NCI-H2227 (cell line): Measurements from ENCODE around the gene NRG2.

ENCODE experiments used
- DNase-seq: peaks from one replicate; lab custom pipeline; 2025; ENCODE audit not compliant: unreplicated experiment; lab: John Stamatoyannopoulos, UW

Gene NRG2

DNA sequence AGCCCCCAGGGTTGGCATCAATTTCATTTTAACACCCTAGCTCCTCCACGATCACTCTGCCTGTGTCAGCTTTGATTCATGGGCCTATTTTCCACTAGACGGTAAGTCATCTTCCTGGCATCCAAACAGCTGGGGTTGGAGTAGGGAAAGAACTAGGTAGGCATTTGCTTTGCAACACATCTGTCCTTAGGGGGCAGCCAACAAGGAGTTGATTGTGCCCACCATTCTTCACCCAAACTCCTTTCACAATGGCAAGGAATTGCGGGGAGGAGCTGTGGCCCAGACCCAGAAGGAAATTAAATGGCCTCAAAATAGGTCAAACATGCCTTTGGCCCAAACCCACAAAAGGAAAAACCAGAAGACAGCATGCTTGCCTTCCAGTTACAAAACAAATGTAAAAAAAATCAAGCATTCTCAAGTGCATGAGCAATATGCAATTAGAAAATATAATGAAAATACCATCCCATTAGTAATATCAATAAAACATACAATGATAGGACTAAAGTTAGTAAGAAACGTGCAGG, 71.8 kb downstream of the NRG2 start:
- DNase-seq, result no peak

DNA sequence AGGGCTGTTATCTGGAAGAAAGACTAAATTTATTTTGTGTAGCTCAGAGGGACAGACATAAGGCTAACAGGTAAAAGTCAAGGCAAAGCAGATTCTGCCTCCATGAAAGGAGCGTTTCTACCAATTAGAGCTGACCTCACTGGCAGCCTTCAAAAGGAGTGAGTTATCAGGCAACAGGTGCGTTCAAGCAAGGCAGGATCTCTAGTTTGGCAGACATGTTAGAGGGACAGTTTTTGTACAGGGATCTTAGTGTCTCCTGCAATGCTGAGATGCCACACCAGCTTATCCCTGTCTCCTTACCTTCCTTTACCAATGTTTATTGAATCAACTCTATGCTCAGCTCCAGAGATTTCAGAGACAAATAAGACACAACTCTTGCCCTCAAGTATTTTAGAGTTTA, 73.8 kb downstream of the NRG2 start:
- no peak for DNase-seq

- peak; percentile 88 for DNase-seq
Measured at GRCh38 chr5:139968547-139969261, 74.4 kb downstream of the NRG2 start.

GRCh38 chr5:139967353-139967752, 75.7 kb downstream of the NRG2 start:
- DNase-seq, result no peak

DNA sequence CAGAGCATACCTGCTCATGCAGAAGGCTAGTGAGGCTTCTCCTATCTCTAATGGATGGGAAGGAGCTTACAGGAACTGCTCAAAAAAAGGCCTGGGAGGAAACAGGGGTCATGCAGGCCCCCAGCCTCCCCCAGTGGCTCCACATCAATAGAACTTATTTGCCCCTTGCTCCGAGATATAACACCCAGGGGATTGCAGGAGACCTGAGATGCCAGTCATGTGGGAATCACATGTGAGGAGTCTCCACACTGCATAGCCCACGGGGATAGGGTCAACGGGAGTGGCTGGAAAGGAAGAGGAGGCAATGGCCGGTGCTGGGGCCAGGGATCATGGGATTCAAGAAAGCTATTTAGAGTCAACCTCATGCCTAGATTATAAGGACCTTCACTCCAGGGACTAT, 76.2 kb downstream of the NRG2 start:
- no peak for DNase-seq

GRCh38 chr5:139964994-139965565, 78.0 kb downstream of the NRG2 start:
- no peak for DNase-seq

DNA sequence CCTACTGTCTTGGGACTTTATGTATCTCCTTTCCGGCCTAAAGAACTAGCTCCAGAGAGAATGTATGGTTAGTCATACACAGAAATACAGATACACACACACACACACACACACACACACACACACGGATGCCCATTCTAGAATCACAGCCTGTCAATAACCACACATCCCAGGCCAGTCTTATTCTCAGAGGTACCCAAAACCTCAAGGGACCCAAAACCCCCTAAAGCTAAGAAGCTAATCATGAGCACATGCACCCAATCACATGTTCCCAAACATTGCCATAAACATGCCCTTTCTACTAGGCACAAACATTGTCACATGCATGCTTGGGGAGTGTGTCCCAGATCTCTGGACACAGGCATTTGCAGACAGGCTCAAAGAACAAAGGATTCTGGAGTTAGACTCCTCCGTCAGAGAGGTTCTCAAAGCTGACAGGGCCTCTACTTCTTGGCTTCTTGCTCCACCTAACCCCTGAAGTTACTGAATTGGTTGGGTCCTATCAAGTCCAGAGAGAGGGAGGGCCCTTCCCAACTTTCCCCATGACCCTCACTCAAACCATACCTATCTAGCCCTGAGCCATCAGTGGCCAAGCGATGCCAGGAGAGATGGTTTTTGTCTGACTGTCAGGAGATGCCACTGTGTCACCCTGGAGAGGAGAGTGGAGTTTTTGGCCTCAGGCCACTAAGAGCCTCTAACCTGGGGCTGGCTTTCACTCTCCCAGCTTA, 78.7 kb downstream of the NRG2 start:
- DNase-seq, result no peak

GRCh38 chr5:139962445-139962844, 80.7 kb downstream of the NRG2 start:
- no peak for DNase-seq

- no peak for DNase-seq
Measured at GRCh38 chr5:139961435-139962157, 81.5 kb downstream of the NRG2 start.

DNA sequence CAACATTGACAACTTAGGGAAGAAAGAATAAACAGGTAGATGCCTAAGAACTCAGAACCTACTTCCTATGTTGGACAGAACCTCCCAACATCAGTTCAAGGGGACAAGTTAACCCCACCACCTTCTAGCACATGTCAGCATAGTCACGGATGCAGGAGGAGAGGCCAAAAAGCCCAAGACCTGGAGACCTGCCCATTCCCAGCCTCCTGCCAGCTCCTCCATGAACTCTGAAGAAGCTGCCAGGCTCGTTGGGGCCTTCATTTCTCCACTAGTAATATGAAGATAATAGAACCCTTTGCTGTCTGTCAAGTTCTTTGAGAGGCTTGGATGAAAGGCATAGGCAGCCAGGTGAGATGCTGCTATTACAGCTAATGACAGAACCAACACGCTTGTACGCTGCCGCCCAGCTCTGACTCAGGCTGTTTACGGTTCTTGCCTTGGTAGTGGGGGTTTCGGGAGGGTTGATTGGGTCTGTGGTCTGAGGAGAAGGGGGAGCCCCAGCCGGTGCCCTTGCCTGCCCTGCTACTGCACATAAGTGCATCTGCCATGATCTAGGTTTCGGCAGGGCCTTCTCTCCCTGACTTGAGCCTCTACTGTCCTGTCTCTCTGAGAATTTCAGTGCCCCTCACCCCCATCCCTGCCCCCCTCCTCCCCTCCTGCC, 82.2 kb downstream of the NRG2 start:
- peak; percentile 3 for DNase-seq

DNA sequence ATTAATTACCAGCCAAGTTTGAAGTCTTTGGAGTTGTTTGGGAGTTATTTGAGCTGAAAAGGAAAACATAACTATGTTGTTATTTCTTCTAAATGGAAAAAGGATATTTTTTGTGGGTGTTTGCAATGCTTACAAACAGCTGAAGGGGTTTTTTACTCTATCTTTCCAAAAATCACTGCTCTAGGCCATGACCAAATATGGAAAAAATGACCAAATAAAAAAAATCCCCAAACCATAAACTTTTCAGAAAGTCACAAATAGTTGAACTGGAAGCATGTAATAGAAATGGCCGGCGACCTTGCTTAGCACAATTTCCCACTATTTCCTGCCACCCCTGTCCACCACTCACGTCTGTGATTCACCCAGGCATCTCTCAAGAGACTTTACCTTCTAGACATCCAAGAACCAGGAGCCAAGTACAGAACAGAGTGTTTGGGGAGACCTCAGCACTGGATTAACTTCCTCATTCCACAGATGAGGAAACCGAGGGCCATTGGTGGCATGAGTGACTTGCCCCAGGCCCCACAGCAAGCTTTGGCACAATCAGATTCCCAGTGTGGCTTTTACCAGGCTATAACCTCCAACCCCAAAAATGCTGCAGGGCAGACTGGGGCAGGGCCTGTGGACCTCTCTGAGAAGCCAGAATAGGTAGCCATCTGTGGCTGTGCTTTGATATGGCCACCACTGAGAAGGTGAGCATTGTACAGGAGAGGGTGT, 84.5 kb downstream of the NRG2 start:
- no peak for DNase-seq

- DNase-seq, result no peak
Measured at GRCh38 chr5:139956342-139956741, 86.8 kb downstream of the NRG2 start.

GRCh38 chr5:139955616-139956273, 87.4 kb downstream of the NRG2 start:
- DNase-seq, result no peak

DNA sequence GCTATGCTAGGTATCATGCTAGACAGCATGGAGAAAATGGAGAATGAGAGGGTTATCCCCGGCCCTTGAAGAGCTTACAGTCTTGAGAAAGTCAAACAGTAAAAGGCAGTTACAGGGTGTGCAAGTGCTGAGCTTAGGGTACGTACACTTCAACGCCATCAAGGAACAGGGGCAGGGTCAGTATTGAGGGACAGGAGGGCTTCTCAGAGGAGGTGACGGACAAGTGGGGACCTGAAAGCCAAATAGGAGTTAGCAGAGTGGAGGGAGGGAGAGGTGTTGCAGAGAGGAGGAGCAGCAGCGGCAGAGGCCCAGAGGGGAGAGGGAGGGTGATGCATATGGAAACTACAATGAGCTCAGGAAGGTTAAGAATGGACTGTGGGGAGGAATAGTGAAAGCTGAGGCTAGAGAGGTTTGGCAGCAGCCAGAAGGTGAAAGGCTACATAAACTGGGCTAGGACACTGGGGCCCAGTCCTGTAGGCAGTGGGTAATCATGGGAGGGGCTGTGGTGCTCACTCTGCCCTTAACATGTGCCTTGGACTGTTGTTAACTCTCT, 88.0 kb downstream of the NRG2 start:
- no peak for DNase-seq

- no peak for DNase-seq
Measured at GRCh38 chr5:139954462-139954861, 88.6 kb downstream of the NRG2 start.

- no peak for DNase-seq
Measured at GRCh38 chr5:139954022-139954421, 89.1 kb downstream of the NRG2 start.

DNA sequence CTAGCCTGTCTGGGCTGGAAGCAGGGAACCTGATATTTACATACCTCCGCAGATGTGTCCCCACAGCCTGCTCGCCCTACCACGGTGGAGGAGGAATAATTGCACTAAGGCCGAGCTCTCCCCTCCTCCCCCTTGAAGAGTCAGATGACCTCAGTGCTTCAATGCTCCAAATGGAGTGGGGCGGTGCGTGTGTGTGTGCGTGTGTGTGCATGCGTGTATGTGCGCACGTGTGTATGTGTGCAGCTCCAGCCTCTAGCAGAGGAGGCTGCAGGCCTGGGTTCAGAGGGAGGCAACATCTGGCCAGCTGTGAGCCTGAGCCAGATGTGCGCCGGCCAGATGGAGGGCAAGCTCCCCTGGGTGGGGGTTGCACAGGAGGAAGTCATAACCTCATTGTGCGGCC, 90.5 kb downstream of the NRG2 start:
- peak; percentile 78 for DNase-seq

DNA sequence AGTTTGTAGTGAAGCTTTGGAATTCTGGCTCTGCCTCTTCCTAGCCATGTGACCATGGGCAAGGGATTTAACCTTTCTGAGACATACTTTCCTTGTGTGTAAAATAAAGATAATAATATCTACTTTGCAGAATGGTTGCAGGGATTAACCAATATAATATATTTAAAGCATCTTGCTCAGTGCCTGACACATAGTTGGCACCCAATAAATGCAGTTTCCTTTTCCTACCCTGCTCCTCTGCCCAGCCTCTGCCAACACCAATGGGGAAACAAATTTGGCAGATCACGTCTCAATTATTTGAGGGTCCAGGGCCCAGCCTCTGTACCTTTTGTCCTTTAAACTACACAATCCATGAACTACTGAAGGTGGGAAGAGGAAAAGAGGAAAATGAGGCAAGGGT, 91.1 kb downstream of the NRG2 start:
- no peak for DNase-seq

DNA sequence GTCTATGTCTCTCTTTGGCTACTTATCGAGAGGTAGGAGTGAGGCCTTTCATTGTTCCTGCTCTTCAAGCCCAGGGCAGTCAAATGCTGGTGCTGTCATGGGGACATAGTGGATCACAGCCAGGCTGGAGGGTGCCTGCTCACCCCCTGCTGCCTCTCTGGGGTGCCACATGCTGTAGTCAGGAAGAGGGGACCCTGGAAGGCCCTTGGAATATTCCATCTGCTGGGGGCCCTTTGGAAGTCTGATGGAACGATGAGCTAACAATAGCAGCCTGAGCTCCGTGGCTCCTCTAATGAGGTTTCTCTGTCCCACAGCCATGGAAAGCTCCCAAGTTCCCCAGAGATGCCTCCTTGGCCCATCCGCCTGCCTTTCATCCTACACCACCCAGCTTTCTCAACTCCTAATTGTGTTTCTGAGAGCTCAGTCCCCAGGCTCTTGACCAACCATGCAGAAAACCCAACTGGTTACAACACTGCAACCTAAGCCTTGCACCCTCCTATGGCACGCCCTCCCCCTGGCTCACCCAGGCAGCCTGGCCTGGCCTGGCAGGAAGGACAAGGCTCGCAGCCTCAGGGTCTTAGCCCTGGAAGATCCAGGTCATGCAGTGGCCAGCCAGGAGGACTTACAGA, 91.7 kb downstream of the NRG2 start:
- no peak for DNase-seq
